ENCODE measurements around the gene GNS. TPM values are rescaled to one million over a fixed set of nuclear protein-coding genes. Genes with fewer than 3 reads are reported as not detected.

The GNS gene
- total and polyA plus RNA-seq, 2 of the 13 experiments (the other 11 are each of a cell fraction or from before 2014, with no cell fraction given): 49.8 to 51.0 TPM

DNA sequence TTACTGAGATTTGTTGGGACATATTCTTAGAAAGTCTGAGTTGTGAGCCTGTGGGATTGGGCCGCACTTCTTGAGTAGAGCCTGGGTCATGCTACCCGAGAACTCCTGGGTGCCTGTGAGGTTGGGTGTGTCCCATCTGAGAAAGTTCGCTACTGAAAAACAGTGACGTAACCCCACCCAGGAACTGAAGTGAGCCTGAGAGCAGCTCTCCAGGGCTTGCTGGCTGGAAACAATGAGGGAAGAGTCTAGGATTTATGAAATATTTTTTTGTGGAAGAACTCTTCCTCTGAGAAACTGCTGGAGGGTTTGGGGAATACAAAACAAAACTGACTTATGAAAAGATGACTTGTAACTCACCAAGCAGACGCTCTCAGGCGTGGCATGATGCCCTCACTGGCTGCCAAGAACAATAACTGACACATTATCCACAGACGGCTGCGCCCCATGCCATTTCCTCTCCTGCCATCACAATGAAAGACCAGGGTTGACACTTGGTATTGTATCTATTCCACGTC, 79.7 kb downstream of the GNS start (continued):
- TF ChIP-seq, protein P1, sequence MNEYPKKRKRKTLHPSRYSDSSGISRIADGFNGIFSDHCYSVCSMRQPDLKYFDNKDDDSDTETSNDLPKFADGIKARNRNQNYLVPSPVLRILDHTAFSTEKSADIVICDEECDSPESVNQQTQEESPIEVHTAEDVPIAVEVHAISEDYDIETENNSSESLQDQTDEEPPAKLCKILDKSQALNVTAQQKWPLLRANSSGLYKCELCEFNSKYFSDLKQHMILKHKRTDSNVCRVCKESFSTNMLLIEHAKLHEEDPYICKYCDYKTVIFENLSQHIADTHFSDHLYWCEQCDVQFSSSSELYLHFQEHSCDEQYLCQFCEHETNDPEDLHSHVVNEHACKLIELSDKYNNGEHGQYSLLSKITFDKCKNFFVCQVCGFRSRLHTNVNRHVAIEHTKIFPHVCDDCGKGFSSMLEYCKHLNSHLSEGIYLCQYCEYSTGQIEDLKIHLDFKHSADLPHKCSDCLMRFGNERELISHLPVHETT (CRISPR knock-in tag; conservative IDR thresholded peaks at IDR 0.05): no peak
- no peak for TF ChIP-seq ZMYM2 (CRISPR knock-in tag; IDR thresholded peaks at IDR 0.05)
- TF ChIP-seq GABPB1 (CRISPR knock-in tag; IDR thresholded peaks at IDR 0.05): no peak

DNA sequence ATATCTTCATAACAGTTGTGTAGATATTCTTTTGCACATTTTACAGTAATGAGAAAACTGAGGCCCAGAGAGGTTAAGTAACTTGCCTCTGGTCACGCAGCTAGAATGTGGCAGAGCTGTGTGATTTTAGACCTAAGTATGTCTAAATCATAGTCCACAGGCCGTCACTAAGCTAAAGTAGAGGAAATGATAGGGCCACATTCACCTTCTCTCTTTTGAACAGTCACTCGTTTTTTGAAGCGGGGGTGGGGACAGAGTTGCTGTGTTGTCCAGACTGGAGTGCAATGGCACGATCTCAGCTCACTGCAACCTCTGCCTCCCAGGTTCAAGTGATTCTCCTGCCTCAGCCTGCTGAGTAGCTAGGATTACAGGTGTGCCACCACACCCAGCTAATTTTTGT, 80.4 kb downstream of the GNS start:
- FAIRE-seq: no peak
- intact Hi-C loops (cut with micrococcal nuclease; ENCODE audit: unreplicated experiment): no loop called here
- CTCF ChIA-PET (ENCODE audit: low intra/inter-chr PET ratio, low total read pairs): no interaction called here
- no TSS peak for BruUV-seq (replicated peaks)
- no peak overlapping the region for H3K4me2 ChIP-seq (ENCODE audit: low read depth, low read length)
- TF ChIP-seq ZNF768 (CRISPR knock-in tag; IDR thresholded peaks at IDR 0.05) (peak; percentile 50; the same call in 1 of the 2 replicates), AGO2 (optimal IDR thresholded peaks at IDR 0.05; ENCODE audit: low read depth, low read length) (no peak)
- WGBS (ENCODE audit: low lambda C conversion rate): 97% methylated on average over 5 of the region's 5 CpGs
- no peaks in the 10 kb centered on the region for H3K36me3 ChIP-seq (replicated peaks in 1 of 2; ENCODE audit: control insufficient read depth in 1 of 2, insufficient read depth in 2 of 2, low read length in 2 of 2)
- no peaks in the 10 kb centered on the region for H3K27me3 ChIP-seq (ENCODE audit: control insufficient read depth in 1 of 2, insufficient read depth in 2 of 2, low read length in 2 of 2)
- in situ Hi-C loops (cut with HindIII; ENCODE audit: extremely low pct_ligation_motif_present, low pct_unique_long_range_greater_than_20kb): no loop called here
- peaks cover 3% of the 10 kb centered on the region; the same call in 1 of the 2 replicates for H4K20me1 ChIP-seq (ENCODE audit: insufficient read depth, low read length)
- H3K4me1 ChIP-seq (ENCODE audit: insufficient read depth, low read length): peaks cover 65% of the 10 kb centered on the region
- no peak overlapping the region for H3K9ac ChIP-seq (ENCODE audit: insufficient read depth, low read depth, low read length)
- H3K79me2 ChIP-seq (ENCODE audit: insufficient read depth, low read length): peaks cover 23% of the 10 kb centered on the region
- DNase-seq (ENCODE audit: low spot score): no peak
- POLR2A ChIA-PET: no interaction called here
- ATAC-seq: no peak
- no peak overlapping the region for H3K27ac ChIP-seq (ENCODE audit: extremely low read length, insufficient read depth, low read length)
- no peak overlapping the region for H3K4me3 ChIP-seq (replicated peaks in 1 of 3; ENCODE audit: insufficient read depth in 1 of 3, low read depth in 2 of 3, low read length in 3 of 3)
- H2AFZ ChIP-seq (ENCODE audit: low read length): no peak overlapping the region
- H3K9me3 ChIP-seq (ENCODE audit: low read length): no peaks in the 10 kb centered on the region

DNA sequence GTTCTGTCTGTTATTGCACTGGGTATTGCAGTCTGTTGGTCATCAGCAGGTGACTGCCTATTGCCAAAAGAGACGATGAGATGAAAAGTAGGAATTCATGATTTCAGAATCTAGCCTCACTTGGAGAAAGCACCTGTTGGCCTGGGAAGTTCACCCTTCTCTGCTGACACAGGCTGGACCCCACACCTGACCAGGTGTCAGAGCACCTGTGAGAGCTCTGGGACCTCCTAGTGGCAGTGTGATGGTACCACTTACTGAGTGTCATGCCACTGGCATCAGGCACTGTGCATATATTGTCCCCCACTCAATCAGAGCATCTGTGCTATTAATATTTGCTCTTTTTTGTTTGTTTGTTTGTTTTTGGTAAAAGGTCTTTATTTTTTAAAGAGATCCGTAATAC, 81.0 kb downstream of the GNS start:
- H3K4me1 ChIP-seq (ENCODE audit: insufficient read depth, low read length): peaks cover 66% of the 10 kb centered on the region
- peaks cover 3% of the 10 kb centered on the region; the same call in 1 of the 2 replicates for H4K20me1 ChIP-seq (ENCODE audit: insufficient read depth, low read length)
- in situ Hi-C loops (cut with HindIII; ENCODE audit: extremely low pct_ligation_motif_present, low pct_unique_long_range_greater_than_20kb) (no loop called here), intact Hi-C loops (cut with micrococcal nuclease; ENCODE audit: unreplicated experiment) (no loop called here)
- no peak overlapping the region for H3K4me3 ChIP-seq (replicated peaks in 1 of 3; ENCODE audit: insufficient read depth in 1 of 3, low read depth in 2 of 3, low read length in 3 of 3)
- whole genome bisulfite sequencing (ENCODE audit: low lambda C conversion rate): 97% methylated on average over 2 of the region's 2 CpGs
- no peak overlapping the region for H3K9ac ChIP-seq (ENCODE audit: insufficient read depth, low read depth, low read length)
- no peak overlapping the region for H3K4me2 ChIP-seq (ENCODE audit: low read depth, low read length)
- peaks cover 17% of the 10 kb centered on the region for H3K79me2 ChIP-seq (ENCODE audit: insufficient read depth, low read length)
- FAIRE-seq (no peak), DNase-seq (ENCODE audit: low spot score) (no peak), ATAC-seq (peak; percentile 80)
- H3K9me3 ChIP-seq (ENCODE audit: low read length): no peaks in the 10 kb centered on the region
- no peak overlapping the region for H3K27ac ChIP-seq (ENCODE audit: extremely low read length, insufficient read depth, low read length)
- no peak overlapping the region for H2AFZ ChIP-seq (ENCODE audit: low read length)
- no peaks in the 10 kb centered on the region for H3K27me3 ChIP-seq (ENCODE audit: control insufficient read depth in 1 of 2, insufficient read depth in 2 of 2, low read length in 2 of 2)
- TF ChIP-seq SMC3 (IDR thresholded peaks at IDR 0.05; ENCODE audit: low read length) (peak; percentile 21; the same call in 1 of the 2 replicates), STAG1 (CRISPR knock-in tag; IDR thresholded peaks at IDR 0.05) (peak; percentile 43), ARID2 (CRISPR knock-in tag; IDR thresholded peaks at IDR 0.05; ENCODE audit: borderline replicate concordance) (no peak), ZEB1 (IDR thresholded peaks at IDR 0.05; ENCODE audit: insufficient replicate concordance, low read depth) (peak; percentile 78)
- TF ChIP-seq, protein P2, sequence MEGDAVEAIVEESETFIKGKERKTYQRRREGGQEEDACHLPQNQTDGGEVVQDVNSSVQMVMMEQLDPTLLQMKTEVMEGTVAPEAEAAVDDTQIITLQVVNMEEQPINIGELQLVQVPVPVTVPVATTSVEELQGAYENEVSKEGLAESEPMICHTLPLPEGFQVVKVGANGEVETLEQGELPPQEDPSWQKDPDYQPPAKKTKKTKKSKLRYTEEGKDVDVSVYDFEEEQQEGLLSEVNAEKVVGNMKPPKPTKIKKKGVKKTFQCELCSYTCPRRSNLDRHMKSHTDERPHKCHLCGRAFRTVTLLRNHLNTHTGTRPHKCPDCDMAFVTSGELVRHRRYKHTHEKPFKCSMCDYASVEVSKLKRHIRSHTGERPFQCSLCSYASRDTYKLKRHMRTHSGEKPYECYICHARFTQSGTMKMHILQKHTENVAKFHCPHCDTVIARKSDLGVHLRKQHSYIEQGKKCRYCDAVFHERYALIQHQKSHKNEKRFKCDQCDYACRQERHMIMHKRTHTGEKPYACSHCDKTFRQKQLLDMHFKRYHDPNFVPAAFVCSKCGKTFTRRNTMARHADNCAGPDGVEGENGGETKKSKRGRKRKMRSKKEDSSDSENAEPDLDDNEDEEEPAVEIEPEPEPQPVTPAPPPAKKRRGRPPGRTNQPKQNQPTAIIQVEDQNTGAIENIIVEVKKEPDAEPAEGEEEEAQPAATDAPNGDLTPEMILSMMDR (CRISPR knock-in tag; IDR thresholded peaks at IDR 0.05): peak; percentile 30; the same call in 1 of the 2 replicates
- TF ChIP-seq, protein P3, sequence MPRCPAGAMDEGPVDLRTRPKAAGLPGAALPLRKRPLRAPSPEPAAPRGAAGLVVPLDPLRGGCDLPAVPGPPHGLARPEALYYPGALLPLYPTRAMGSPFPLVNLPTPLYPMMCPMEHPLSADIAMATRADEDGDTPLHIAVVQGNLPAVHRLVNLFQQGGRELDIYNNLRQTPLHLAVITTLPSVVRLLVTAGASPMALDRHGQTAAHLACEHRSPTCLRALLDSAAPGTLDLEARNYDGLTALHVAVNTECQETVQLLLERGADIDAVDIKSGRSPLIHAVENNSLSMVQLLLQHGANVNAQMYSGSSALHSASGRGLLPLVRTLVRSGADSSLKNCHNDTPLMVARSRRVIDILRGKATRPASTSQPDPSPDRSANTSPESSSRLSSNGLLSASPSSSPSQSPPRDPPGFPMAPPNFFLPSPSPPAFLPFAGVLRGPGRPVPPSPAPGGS (CRISPR knock-in tag; IDR thresholded peaks at IDR 0.05): no peak
- ChIA-PET POLR2A (no interaction called here), CTCF (ENCODE audit: low intra/inter-chr PET ratio, low total read pairs) (no interaction called here)
- BruUV-seq (replicated peaks): no TSS peak
- H3K36me3 ChIP-seq (replicated peaks in 1 of 2; ENCODE audit: control insufficient read depth in 1 of 2, insufficient read depth in 2 of 2, low read length in 2 of 2): no peaks in the 10 kb centered on the region

All from HepG2 (cell line).